ENCODE results near the gene PRORP. TPM values are rescaled to one million over a fixed set of nuclear protein-coding genes. Genes with fewer than 3 reads are reported as not detected.

Gene PRORP
- total RNA-seq (2022; extraction: Qiagen RNA extraction), result 32.2 to 39.1 TPM (median 38.0 TPM) in 5 replicates

DNA sequence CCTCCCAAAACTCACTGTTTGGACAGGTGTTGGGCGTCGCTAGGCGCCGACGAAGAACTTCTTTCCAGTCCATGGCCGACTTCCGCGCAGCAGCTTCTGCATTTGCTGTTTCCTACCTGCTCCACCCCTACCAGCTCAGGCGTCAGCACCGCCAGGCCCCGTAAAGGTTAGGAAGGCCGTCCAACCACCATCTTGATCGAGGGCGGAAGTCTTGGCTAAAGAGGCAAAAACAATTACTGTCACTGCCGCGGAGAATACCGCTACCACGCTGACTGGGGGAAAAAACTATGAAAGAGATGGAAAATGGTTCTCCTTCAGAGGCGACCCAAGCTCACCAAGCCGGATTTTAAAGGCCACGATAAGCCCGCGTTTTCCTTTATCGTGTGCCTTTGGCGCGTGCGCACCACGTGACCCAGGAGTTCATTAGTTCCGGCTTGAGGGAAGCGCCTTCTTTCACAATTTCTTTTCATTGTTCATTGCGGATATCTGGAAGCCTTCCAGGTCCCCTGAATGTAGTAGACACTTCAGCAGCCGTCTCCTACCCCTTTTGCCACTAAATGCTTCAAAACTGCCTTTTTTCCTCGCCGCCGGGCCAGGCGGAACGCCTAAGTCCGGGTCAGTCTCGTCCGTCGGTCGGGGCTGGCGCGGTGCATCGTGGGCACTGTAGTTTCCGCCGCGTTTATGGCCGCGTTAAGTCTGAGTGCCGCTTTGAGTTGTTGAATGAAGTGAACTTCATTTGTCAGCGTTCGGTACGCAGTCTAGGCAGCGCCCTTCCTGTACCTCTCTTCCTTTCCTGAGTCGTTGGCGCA, at the start of gene PRORP, which contains the start of gene PPP2R3C:
Gene PRORP, plus strand, starts transcription at position 666 of the 809 bp plus-strand sequence. CDS start 694 bp downstream, outside the sequence.
Gene PPP2R3C, minus strand, starts transcription at position 104 of the 809 bp plus-strand sequence. Its CDS starts 31 bp downstream, at position 73.

Other genes with a start within 250 kb of the PRORP start
- 23.8 to 31.5 TPM (median 27.6 TPM) in 5 replicates for gene BAZ1A, start 247.2 kb upstream of the PRORP start, total RNA-seq (2022; extraction: Qiagen RNA extraction)
- gene SRP54, start 139.6 kb upstream of the PRORP start, total RNA-seq (2022; extraction: Qiagen RNA extraction), result 55.7 to 68.2 TPM (median 56.3 TPM) in 5 replicates
- 102 to 118 TPM (median 110 TPM) in 5 replicates for gene FAM177A1, start 76.3 kb upstream of the PRORP start, total RNA-seq (2022; extraction: Qiagen RNA extraction)
- gene PPP2R3C, start 562 bp upstream of the PRORP start, total RNA-seq (2022; extraction: Qiagen RNA extraction), result 25.2 to 30.0 TPM (median 29.1 TPM) in 5 replicates
- 270 to 317 TPM (median 276 TPM) in 5 replicates for gene PSMA6, start 169.8 kb downstream of the PRORP start, total RNA-seq (2022; extraction: Qiagen RNA extraction)

Data from A549 treated with Mapracorat at 1 μM for 4 hours (cell line).